ENCODE measurements around the gene MAPT.

- TF ChIP-seq POLR2AphosphoS5 (IDR thresholded peaks at IDR 0.05; ENCODE audit: low read depth, low read length) (no peak), POLR2A (IDR thresholded peaks at IDR 0.05; ENCODE audit: low read depth, low read length) (no peak), TAF1 (IDR thresholded peaks at IDR 0.05; ENCODE audit: borderline replicate concordance, low read depth, low read length) (no peak)
Observed at GRCh38 chr17:45908460-45908859, 14.1 kb downstream of the MAPT start.
